Thymus (tissue), 11 donors: ENCODE data around the gene ABCC9. TPM values are rescaled to one million over a fixed set of nuclear protein-coding genes. Genes with fewer than 3 reads are reported as not detected.

Source experiments
- DNase-seq, 9 donors: peaks; one replicate each; pipeline ENCODE4 v3.0.0-alpha.2; 2013; ENCODE audit warnings: low spot score in 9 of 9, low read depth in 6 of 9, missing footprints in 1 of 9
- H3K27ac ChIP-seq, 2 donors: one replicate each; pipeline ENCODE4 v1.5.1; 2013; ENCODE audit warnings: control low read depth in 1 of 2, low read depth in 1 of 2, low read length in 1 of 2, mild to moderate bottlenecking in 1 of 2, moderate library complexity in 1 of 2
- H3K27me3 ChIP-seq, 2 donors: one replicate each; pipeline ENCODE4 v1.5.1; 2013; ENCODE audit warnings: low read length in 1 of 2; ENCODE audit not compliant: control insufficient read depth in 2 of 2, insufficient read depth in 1 of 2
- H3K36me3 ChIP-seq, 2 donors: one replicate each; pipeline ENCODE4 v1.5.1; 2013; ENCODE audit warnings: low read length in 1 of 2, mild to moderate bottlenecking in 1 of 2, moderate library complexity in 1 of 2; ENCODE audit not compliant: control insufficient read depth in 2 of 2, insufficient read depth in 2 of 2
- H3K4me1 ChIP-seq, 2 donors: one replicate each; pipeline ENCODE4 v1.5.1; 2013; ENCODE audit warnings: low read length in 2 of 2; ENCODE audit not compliant: control insufficient read depth in 2 of 2, insufficient read depth in 2 of 2
- H3K4me3 ChIP-seq, 2 donors: one replicate each; pipeline ENCODE4 v1.5.1; 2013; ENCODE audit warnings: low read length in 2 of 2, control low read depth in 1 of 2, mild to moderate bottlenecking in 1 of 2
- H3K9me3 ChIP-seq, 2 donors: one replicate each; pipeline ENCODE4 v1.5.1; 2013; ENCODE audit warnings: low read length in 1 of 2, mild to moderate bottlenecking in 1 of 2; ENCODE audit not compliant: control insufficient read depth in 2 of 2, insufficient read depth in 1 of 2
- WGBS: extraction: QIAGEN DNeasy Blood & Tissue Kit; methylation state at CpG from one replicate; pipeline ENCODE4 v1.1.7; 2013; 5-methylcytosine and 5-hydroxymethylcytosine counted together
- polyA plus RNA-seq: library from polyadenylated mRNA; stranded (reverse); fragments of 200-250 nt; gene quantifications from one replicate; pipeline ENCODE4 v1.2.3, GENCODE V29; 2013
- total RNA-seq: library from RNA; stranded (reverse); fragments of 120-200 nt; gene quantifications from one replicate; pipeline ENCODE4 v1.2.4, GENCODE V29; 2013
- donor health status: healthy.

Gene ABCC9
- total and polyA plus RNA-seq, 2 donors: 1.5 to 4.4 TPM

DNA sequence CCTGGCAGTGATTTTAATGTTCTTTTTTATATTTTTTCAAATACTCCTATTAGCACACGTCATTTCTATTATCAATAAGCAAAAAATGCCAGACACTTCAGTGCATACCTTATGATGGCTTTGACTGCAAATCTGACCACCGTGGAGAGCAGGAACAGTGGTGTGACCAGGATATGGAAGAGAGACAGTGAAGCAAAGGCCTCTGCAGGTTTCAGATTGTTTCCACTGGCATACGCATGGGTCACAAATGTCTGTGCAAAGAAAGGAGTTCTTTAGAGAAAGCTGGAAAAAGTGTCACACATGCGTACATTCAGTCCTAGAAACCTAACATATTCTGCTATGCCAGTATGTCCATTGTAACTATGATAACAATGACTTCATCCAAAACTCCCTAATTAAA, 47.3 kb downstream of the ABCC9 start:
- no peak overlapping the region for H3K27ac ChIP-seq
- no peaks in the 10 kb centered on the region for H3K9me3 ChIP-seq
- no peak overlapping the region for H3K4me3 ChIP-seq
- H3K4me1 ChIP-seq: no peaks in the 10 kb centered on the region
- no peaks in the 10 kb centered on the region for H3K36me3 ChIP-seq
- DNase-seq: no peak
- no peaks in the 10 kb centered on the region for H3K27me3 ChIP-seq
- 94% methylated on average over 4 of the region's 4 CpGs for WGBS

DNA sequence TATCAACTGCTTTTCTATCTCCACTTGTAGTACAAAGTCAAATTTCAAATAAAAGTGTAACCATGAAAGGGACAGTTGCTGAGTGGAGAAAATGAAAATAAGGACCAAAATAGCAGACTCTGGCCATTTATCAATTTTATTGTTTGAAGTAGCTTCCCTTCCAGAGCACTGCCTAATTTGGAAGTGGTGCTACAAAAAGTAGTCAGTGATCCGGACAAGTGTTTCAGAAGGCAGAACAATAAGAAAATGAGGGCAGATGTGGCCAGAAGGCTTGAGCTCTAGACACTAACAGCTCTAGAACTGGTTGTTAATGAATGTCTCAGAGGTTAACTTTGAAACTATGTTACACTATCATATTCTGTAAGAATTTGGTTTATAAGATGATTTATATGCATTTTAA, 48.9 kb downstream of the ABCC9 start:
- 79% methylated on average over 1 of the region's 1 CpG for WGBS
- DNase-seq: no peak
- H3K4me1 ChIP-seq: no peaks in the 10 kb centered on the region
- no peak overlapping the region for H3K4me3 ChIP-seq
- H3K9me3 ChIP-seq: no peaks in the 10 kb centered on the region
- no peaks in the 10 kb centered on the region for H3K27me3 ChIP-seq
- H3K27ac ChIP-seq: no peak overlapping the region
- no peaks in the 10 kb centered on the region for H3K36me3 ChIP-seq

DNA sequence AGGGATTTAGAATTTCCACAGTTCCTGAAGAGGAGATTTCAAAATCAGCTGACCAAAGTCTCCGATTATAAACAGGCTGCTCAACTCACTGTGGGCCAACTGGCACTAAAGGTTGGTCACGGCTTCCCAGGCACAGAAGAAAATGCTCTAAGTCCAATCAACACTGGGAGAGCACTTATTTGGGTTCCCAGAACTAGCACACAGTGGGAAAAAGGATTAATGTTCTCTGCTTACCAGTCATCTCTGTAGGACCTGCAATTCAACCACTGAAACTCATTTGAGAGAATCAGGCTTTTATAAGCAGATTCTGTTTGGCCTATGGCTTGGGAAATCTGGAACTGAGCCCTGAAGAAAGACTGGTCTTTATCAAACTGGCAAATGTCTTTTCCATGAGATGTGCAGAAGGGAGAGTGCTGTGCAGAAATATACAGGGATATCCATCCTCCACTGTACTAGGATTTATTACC, 49.4 kb downstream of the ABCC9 start:
- no peaks in the 10 kb centered on the region for H3K9me3 ChIP-seq
- 91% methylated on average over 2 of the region's 2 CpGs for WGBS
- no peaks in the 10 kb centered on the region for H3K36me3 ChIP-seq
- H3K4me3 ChIP-seq: no peak overlapping the region
- H3K4me1 ChIP-seq: no peaks in the 10 kb centered on the region
- H3K27ac ChIP-seq: no peak overlapping the region
- H3K27me3 ChIP-seq: no peaks in the 10 kb centered on the region
- no peak for DNase-seq

DNA sequence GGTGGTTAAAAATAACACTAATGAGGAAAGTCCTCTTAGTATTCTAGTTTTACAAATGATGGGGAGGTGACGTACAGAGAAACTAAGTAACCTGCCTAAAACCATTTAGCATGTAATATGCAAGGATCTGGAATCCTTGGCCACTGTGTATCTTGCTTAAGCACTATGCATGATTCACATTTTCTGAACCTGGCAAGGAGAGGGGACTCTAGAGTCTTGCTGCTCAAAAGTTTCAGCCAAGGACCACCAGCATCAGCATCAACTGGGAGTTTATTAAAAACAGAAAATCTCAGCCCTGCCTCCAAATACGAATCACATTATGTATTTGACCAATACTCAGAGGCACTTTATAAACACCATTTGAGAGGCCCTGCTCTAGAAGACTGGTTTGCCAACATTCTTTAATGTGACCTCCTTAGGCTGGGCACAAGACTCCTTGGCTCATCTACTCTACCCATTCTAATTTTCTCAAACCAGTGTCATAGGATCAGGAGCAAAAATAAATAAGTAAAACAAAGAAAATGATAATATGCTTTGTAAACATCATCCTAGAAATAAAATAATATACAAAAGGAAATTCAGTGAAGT, 52.9 kb downstream of the ABCC9 start:
- Histone ChIP-seq H3K4me1 (no peaks in the 10 kb centered on the region), H3K9me3 (no peaks in the 10 kb centered on the region), H3K36me3 (no peaks in the 10 kb centered on the region), H3K4me3 (no peak overlapping the region), H3K27me3 (no peaks in the 10 kb centered on the region), H3K27ac (no peak overlapping the region)
- WGBS: 96% methylated on average over 2 of the region's 2 CpGs
- DNase-seq: no peak

DNA sequence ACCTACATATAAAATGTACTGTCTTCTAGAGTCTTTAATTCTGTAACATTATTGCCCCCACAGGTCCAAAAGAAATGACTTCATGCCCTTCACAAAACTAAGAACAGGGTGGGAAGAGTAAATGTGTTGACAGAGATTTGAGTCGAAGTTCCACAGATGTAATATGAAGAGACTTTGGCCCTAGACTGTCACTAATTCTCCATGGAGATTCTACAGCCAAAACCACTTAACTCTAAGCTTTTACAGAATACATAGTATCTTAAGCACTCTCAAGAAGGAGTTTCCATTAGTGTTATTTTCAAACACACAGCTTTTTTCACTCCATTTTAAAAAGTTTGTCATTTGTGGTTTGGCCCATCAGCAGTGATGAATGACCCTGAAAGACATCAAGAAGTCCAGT, 56.3 kb downstream of the ABCC9 start:
- Histone ChIP-seq H3K4me1 (no peaks in the 10 kb centered on the region), H3K27me3 (no peaks in the 10 kb centered on the region), H3K27ac (no peak overlapping the region), H3K9me3 (no peaks in the 10 kb centered on the region), H3K36me3 (no peaks in the 10 kb centered on the region), H3K4me3 (no peak overlapping the region)
- WGBS: 80% methylated on average over 1 of the region's 1 CpG
- no peak for DNase-seq

DNA sequence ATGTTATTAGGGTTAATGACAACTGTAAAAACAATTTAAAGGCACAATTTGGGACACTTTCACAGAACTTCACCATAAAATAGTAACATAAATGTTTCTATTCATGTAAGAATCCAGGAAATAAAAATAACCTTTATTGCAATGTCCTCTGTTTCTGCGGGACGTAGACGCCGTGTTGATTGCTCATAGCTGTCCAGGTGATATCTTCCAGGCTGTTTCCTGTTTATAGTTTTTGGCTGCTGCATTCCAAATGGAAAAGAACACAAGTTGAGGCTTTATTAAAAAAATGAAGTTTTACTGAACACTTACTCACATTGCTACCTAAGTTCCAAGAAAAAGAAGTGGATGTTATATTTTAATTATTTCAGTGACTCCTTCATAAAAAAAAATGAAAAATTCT, 58.6 kb downstream of the ABCC9 start:
- H3K9me3 ChIP-seq: no peaks in the 10 kb centered on the region
- no peaks in the 10 kb centered on the region for H3K27me3 ChIP-seq
- DNase-seq: no peak
- H3K4me3 ChIP-seq: no peak overlapping the region
- no peaks in the 10 kb centered on the region for H3K36me3 ChIP-seq
- WGBS: 96% methylated on average over 4 of the region's 4 CpGs
- no peak overlapping the region for H3K27ac ChIP-seq
- H3K4me1 ChIP-seq: no peaks in the 10 kb centered on the region

DNA sequence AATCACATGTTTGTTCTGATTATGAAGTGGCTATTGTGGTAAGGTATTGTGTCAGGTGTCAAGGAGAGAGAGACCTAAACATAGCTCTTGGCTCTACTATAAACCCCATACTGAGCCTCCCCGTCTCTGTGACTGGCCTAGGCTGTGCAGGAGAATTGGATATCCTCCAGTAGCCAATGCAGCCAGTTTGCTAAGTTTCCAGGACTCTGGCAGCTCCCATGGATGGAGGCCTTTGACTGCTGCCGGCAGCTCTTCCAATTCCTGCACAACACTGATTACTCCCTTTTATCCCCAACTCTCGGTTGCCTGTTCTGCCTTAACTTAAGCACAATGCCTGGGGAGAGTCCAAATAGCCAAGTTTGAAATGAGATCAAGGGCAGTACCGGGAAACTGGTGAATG, 59.3 kb downstream of the ABCC9 start:
- H3K27me3 ChIP-seq: no peaks in the 10 kb centered on the region
- 82% methylated on average over 4 of the region's 4 CpGs for WGBS
- no peak for DNase-seq
- no peaks in the 10 kb centered on the region for H3K9me3 ChIP-seq
- no peaks in the 10 kb centered on the region for H3K4me1 ChIP-seq
- H3K27ac ChIP-seq: no peak overlapping the region
- no peak overlapping the region for H3K4me3 ChIP-seq
- H3K36me3 ChIP-seq: no peaks in the 10 kb centered on the region

DNA sequence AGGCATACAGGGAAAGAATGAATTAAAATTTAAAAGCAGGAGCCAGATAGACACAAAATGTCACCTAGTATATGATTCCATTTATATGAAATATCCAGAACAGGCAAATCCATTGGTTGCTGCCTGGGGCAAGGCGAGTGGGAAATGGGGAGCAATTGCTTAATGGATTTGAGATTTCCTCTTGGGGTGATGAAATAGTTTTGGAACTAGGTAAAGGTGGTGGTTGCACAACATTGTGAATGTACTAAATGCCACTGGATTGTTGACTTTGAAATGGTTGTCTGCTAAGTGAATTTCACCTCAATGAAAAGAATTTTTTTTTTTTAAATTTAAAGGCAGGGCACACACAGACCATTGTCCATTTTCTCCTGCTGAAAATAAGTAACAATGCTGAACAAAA, 61.9 kb downstream of the ABCC9 start:
- Histone ChIP-seq H3K27me3 (no peaks in the 10 kb centered on the region), H3K4me3 (no peak overlapping the region), H3K9me3 (no peaks in the 10 kb centered on the region), H3K36me3 (no peaks in the 10 kb centered on the region), H3K27ac (no peak overlapping the region), H3K4me1 (no peaks in the 10 kb centered on the region)
- WGBS: 81% methylated on average over 1 of the region's 1 CpG
- no peak for DNase-seq

DNA sequence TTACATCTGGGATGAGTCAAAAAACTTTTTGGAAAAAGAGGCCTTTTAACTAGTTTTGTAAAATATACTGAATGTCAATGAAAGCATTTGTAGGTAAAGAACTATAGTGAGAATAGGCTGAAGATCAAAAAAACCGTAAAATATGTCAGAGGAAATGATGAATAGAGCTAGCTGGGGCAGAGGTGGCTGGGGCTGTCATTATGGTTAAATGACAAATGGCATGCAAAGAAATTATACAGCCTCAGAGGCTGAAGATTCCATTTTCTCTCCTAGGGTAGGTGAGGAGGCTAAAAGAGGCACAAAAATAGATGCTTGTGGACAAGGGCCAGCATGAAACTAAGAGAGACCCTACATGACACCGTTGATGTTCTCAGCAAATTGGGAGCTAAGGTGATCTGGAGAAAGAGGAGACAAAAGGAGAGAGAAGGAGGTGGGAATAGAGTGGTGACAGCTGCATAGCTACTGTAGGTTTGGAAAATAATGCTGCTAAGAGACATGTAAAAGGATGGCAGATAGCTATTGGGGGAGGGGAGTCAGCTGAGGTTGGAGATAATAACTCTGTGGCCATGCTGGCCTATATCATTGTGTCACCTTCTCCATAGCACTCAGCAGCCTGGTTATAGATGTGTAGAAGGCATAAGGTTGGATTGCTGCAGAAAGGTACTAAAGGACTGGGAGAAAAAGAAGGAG, 63.8 kb downstream of the ABCC9 start:
- 82% methylated on average over 2 of the region's 2 CpGs for WGBS
- Histone ChIP-seq H3K27me3 (no peaks in the 10 kb centered on the region), H3K9me3 (no peaks in the 10 kb centered on the region), H3K36me3 (no peaks in the 10 kb centered on the region), H3K4me1 (no peaks in the 10 kb centered on the region), H3K4me3 (no peak overlapping the region), H3K27ac (no peak overlapping the region)
- DNase-seq: no peak
